ENCODE data around the gene ARHGEF38.
A peak's percentile ranks its signal among the peaks of the same experiment; 100 is the strongest.

Gene ARHGEF38

DNA sequence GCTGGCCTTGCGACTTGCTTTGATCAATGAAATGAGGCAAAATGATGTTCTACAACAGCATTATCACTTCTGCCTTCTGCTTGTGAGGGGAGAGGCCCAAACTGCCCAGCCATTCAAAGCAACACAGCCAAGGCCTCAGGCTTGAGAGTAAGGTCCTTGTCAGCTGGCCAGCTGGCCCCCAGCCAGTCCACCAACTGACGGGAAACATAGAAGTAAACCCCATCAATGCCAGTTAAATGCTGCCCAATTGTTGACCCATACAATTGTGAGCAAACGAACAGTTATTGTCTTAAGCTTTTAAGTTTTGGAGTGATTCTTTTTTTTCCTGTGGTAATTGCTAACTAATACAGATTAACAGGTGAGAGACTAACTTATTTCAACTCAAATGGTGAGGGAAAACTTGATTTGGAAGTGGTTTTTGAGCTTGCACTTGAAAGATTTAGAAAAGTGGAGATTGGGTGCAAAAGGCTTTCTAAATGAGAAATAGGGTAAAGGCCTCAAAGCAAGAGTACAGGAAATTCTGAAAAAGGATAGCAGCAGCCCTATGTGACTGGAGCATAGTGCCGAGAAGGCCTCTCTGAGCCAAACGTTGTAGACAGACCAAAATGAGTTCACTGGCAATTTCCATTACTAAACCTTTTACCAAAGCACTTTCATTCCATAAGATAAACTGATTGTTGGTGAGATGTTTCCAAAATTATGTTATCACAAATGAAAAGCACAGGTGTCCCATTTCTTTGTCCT, 66.9 kb downstream of the ARHGEF38 start:
- DNase-seq = peak; percentile 71

DNA sequence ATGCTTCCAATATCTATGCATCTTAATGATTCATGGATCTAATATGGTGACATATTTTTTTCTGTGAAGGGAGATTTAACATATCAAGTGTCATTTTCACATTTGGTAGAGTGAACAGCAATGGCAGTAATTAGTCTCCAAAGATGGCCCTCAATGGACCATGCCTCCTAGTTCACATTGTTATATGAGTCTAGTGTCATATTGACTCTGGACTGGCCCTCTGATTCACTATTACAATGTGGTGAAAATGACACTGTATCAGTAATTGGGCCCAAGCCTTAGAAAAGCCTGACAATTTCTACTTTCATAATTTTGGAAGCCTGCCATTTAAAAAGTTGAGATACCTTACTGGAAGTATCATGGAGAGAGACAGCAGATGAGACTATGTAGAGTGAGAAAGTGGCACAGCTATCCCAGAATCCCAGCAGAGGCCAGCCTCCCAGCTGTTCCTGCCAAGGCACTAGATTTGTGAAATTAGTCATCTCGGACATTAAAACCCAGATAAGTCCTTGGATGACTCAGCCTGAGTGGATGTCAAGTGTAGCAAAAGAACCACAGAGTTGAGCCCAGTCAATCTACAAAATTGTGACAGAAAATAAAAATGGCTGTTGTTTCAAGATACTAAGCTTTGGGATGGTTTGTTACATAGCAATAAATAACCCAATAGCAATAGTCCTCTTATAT, 68.4 kb downstream of the ARHGEF38 start:
- no peak for DNase-seq

DNA sequence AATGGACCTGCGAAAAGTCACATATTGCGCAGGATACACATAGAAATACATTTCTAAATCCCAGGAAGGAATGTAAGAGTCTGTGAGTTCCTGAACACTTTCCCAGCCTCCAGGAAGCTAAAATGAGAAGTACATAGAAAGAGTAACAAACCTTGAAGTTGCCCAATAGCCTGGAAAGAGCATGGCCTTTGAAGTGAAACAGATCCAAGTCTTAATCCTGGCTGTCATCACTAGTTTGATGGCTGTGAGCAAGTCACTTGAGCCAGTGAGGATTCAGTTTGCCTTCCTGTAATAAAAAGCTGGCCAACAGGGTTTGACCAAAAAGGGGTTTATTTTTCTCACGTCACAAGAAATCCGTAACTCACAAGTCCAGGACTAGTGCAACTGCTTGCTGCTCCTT, 69.8 kb downstream of the ARHGEF38 start:
- no peak for DNase-seq

DNA sequence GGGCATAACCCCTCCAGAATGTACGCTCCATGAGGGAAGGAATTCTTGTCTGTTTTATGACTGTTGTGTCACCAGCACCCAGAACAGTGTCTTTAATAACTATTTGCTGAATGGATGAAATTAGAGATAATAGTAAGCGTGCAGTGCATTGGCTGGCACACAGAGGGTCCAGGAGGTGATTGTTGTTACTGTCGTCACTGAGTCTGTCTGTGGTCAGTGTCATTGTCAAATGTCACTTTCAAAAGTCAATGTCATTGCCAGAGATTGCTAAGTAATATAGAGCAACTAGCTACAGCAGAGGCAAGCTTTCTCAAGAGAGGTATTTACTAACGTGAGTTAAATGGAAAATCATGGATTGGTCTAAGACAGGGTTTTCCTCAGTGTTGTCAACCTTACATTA, 70.7 kb downstream of the ARHGEF38 start:
- DNase-seq = no peak

DNA sequence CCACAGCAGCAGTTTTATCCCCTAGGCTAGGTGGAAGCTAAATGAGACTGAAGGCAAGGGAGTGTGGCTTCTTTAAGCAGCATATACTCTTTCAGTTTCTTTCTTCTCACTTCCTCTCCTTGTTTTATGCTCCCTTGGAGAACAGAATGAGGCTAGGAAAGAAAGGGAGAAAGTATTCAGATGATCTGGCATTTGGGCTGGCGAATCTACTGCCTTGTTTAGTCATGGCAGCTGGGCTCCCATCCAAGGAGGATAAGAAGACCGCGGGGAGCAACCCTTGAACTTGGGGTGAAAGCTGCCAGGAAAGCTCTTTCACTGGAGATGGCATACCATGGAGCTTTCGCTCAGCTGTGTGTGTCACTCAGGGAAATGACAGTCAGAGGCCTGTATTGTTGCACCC, 72.1 kb downstream of the ARHGEF38 start:
- no peak for DNase-seq

DNA sequence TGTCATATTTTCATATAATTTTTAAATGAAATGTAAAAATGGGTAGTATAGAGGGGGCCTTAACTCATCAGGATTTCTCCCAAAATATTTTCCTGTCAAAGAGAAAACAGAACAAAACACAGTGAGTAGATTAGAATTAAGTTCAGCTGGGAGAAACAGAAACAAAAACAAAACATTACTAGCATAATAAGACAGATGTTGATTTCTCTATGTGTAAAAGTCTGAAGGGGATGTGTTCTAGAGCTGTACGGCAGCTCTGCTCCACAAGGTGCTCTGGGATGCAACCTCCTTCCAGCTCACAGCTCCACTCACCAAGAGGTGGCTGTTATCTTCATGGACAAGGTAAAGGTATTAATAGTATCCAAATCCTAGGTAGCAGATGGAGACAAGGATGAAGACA, 72.8 kb downstream of the ARHGEF38 start:
- no peak for DNase-seq

DNA sequence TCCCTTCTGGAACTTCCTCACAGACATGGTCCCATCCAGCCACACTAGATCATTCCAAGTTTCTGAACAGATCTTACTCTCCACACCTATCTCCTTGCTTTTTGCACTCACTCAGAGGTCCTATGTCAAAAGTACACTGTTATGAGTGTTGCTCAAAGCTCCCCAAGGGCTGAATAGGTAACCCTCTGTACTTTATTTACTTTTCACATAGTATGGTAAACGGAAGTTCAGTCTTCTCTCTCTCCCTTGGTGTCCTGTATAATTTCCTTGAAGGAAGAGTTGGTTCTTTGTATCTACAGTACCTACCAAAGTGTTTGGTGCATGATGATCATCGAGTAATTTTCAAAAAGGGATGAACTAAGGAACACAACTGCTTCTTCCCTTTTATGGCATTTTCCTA, 74.4 kb downstream of the ARHGEF38 start:
- DNase-seq = no peak

DNA sequence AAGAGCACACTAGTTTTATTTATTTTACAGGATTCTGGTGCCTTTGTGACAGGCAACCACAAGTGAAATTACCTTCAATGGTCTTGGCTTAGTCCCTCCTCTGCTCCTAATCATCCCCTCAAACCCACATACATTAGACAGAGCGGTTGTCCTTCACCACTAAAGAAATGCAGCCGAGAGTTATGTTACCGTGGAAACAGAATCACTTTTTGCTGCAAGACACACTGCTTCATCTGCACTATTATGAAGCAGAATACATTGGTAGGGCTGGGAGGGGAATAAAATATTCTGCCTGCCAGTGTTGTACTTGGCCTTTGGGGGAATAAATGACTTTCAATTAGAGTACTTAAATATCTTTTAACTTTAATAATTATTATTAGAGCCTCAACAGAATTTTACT, 75.2 kb downstream of the ARHGEF38 start:
- no peak for DNase-seq

DNA sequence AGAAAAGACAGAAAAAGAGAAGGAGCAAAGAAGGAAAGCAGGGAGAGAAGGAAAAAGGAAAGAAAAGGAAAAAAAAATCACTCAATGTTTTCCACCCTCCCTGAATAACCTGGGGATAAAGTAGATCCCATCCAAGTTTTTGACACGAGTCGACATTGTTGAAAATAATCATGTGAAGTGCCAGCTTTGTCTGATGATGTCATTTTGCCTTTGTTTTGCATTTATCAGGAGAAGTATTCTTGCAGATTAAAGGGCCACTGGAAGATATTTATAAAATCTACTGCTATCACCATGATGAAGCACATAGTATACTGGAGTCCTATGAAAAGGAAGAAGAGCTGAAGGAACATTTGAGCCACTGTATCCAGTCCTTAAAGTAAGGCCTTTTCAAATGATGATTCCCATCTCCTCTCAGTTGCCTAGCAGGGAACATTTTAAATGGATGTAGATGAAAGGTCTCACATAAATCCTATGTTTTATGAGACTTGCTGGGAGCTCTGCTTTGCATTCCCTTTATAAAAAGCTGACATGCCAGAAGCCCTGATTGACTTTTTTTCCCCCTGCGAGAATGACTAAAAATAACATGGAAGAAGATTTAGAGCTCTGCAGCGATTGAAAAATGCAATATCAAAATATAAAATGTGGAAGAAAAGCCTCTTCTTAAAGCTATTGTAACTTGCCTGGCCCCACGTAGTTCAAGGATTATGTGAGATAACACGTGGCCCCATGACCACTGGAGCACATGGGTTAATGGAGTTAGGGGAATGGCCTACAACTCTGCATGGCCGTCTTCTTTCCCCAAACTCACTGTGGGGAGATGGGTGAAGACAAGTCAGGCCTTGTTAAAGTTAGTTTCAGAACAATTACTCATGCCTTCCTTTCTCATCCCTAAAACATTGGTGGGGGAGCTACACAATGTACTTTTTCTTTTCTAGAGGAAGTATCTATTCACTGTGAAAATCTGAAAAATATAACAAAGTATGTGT, 78.5 kb downstream of the ARHGEF38 start:
- no peak for DNase-seq

DNA sequence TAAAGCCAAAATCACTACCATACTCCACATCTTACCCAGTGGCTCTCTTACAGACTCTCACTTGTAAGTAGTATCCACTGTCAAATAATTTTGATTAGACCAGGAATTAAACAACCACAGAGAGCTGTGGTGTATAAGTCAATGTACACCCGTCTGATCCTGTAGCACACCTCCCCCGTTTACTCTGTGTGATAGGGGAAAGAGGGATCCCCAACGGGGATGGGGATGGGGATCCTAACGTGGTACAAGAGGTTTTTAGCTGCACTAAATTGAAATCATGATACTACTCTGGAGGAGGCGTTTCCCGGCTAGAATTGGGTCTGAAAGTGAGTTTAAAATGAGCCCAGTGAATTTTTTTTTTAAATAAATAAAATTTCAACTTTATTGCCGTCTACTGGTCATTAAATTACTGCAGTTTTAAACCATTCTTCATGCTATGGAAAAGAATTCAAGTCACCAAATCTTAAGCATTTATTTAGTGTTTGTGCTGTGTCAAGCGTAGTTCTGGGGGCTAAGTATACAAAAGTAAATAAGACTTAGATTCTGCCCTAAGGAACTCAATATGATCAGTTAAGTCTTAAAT, 79.5 kb downstream of the ARHGEF38 start:
- DNase-seq = no peak

DNA sequence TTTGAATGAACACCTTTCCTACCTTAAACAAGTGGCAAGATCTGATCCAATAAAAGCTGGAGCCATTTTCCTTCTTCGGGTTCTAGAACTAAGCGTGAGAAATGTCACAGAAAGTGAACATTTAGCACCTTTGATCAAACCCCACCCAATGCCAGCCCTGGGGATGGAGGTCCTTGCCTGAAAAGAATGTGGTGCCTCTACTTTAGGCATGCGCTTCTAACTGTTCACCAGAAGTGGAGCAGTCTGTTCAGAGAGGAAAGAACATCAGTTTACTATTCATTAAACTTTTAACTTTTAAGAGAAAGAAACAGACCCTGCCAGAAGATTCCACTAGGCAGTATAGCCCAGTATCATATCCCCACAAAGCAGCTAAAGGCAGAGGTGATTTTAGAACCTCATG, 80.2 kb downstream of the ARHGEF38 start:
- no peak for DNase-seq

DNA sequence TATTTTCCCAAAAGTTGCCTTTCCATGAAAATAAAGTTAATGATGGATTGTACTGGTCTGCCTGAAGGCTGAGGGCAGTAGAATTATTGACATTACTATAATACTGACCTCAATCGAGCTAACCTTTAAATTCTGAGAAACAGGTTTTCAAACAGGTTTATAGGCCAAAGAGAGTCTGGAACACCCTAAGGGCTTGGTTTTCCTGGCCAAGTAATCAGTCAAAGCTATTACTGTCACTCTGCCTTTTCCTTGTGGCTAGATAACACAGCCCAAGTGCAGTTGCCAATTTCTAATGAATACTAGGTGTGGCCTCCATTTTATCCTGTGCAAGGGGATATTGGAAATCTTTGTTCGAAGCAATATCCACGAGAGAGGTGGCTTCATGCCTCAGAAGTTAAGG, 80.8 kb downstream of the ARHGEF38 start:
- DNase-seq = no peak

DNA sequence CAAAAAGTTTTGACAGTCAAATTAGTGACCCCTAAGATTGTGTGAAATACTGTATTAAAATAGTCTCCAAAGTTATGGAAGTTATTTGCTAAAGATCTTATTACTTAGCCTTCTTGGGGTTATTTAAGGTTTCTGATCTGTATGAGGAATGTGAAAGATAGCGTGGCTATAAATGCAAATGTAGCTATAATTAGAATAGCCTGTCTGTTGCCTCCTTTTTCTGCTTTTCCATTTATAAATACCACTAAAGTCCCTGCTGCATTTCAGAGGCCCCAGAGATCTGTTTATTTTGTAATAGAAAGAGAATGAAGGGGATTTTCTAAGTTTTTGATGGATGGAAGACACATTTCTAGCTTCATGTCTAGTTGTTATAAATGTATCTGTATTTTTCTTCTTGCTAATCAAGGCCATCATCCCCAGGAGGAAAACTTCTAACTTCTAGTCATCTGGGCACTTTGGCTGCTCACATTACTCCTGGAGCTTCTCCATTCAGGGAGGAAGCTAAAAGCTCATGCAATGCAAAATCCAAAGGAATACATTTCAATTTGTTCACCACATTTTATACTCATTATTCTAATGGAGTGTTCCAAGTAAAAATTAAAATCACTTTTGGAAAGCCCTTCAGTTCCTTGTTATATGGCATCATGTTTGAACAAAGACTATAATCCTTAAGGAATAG, 82.1 kb downstream of the ARHGEF38 start:
- no peak for DNase-seq

DNA sequence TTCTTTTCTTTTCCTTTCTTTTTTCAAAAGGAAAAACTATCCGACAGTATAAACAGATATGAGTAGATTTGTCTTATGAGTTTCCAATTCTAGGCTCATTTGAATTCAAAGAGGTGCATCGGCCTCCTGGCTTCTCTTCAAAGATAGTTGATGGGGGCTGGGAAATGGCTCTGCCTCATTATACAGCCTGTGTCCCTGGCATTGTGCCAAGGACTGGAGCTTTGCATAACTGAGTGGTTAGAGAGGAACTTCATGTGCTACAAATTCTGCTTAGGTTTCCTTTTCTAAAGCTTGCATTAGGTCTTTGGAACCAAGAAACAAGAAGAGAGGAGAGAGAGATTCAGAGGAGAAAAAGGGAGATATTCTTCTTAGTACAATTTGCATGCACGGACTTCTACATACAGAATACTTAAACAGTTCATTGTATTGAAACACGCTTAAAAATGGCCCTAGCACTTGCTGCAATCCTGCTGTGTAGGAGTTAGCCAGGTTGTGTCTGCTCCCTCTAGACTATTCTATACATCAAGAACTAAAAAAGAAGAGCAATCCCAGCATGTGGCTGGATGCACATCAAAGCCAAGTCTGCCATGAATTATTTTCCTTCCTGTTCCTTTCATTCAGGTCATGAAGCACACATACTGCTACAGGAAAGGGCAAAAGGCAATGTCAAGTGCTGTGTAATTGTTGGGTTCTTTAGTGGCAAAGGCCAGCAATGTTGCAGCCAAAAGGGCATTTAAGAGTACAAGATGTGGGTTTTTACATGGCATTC, 85.2 kb downstream of the ARHGEF38 start:
- DNase-seq = peak; percentile 11

DNA sequence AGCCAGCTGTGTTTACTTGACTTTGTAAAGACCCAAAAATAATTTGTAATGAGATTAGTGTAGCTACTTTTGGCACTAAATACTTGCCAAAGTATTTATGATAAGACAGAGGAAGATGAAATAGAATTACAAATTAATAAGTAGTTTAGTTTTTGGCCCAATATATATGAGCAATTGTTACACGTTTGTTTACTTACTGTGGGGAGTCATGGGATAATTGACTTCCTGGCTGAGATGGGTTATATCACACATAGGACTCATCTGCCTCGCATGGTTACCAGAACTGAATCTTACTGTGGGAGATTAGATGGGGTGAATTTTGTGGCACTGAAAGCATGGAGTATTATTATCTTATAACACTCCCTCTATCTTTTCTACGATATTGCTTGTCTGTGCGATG, 89.4 kb downstream of the ARHGEF38 start:
- DNase-seq = no peak

DNA sequence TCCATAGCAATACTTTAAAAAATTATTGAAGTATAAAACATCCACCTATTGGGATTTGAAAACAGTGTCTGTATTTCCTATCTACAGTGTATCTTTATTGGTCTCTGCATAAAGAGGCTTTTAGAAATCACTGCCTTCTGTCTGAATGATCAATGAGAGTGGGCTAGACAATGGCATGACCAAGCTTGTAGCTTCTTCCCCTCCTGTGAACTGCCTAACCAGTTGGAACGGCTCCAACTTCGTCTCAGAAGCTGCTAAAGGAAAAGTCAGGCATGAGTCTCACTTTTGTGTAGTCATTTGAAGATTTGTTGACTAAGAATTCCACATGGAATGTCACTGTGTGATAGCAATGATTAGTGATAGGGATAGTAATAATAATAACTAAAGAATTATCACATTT, 91.8 kb downstream of the ARHGEF38 start:
- no peak for DNase-seq

DNA sequence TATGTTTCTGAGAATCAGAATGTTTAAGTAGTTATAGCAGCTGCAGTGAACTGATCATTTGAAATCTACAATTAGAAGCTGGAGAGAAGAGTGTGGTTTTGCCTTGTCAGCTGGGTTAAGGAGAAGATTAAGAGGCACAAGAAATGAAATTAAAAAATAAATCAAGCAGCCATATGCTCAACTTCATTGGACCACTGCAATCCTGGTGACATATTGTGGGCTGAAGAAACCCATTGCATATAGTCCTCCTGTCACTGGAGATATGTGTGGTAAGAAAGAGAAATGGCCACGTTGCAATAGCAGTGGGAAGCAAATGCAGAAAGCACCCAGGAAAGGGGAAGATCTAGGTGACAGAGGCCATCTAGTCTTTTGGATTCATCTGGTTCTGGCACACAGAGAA, 93.0 kb downstream of the ARHGEF38 start:
- DNase-seq = no peak

DNA sequence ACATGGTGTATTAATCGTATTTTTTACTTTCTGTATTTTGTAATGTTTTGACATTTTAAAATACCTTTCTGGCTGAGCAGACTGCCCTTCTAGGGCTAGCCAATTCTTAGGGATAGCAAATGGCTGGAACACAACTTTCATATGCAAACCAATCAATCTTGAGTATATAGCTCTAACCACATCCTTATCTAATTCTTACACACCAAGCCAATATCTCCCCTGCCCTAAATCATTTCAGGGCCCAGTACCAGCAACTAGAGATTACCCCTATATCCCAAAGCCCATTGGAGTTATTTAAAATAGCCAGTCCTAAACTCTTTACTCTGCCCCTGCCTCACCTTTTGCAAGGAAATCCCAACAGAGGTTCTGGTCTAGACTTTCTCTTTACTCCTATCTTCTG, 97.8 kb downstream of the ARHGEF38 start:
- DNase-seq = no peak

DNA sequence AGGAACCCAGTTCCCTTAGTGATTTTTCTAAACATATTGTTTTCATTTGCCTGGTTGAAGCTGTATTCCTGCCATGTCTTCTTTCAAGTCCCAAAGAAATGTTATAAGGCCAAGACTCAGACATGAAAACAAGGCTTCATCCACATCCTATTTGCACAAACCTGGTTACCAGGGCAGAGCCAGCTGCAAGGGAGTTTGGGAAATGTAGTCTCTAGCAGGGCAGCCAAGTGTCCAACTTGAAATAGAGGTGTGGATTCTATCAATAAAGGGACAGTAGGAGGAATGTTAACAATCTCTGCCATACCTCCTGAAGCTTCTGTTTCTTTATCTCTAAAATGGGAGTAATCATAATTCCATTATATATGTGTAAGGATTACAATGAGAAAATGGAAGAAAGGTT, 99.5 kb downstream of the ARHGEF38 start:
- DNase-seq = no peak

DNA sequence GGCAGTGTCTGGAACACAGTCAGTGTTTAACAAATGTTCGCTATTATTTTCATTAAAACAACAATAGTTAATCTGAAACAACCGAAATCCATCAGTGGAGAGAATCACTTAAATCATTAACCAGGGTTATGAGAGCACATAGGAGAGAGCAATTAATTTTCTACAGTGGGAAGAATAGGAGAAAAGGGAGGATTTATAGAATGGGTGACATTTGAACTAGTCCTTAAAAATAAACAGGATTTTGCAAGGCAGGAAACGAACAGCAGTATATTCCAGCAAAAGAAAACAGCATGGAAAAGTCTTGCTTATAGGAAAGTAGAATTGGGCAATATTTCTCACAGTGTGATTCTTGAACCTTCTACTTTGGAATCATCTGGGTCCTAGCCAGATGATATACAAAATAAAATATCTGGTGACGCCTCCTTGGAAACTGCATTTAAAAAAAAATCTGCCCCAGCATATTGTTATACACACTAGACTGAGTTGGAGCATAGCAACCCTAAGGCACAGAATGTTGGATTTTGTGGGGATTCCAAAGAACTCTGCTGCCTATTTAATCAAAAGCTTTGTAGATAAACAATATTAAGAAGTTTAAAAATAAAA, 100.0 kb downstream of the ARHGEF38 start:
- DNase-seq = no peak

DNA sequence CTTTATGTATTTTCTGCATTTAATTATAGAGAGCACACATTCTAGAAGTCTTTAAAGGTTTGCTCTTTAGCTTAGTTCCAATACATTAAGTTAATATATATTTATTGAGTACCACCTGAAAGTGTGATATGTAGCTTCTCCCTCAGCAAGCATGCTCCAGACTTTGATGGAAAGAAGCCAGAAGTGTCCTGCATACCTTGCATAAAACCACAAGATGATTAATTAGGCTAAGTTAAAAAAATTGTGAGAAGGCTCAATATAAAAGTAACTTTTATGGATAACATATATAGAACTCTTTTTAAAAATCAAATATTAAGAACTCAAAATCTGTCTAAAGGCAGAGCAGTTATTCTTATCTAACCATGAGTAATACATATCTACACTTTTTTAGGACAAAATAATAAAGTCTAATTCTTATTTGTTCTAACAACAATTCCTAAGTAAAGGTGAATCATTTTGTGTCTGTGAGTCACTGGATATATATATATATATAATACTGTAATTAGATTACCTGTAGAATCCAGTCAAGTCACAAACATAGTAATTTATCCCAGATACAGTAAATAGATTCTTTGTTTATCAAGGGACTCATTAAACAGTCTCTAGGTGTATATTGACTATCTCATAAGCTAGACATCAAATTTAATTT, 104.8 kb downstream of the ARHGEF38 start:
- DNase-seq = no peak
